Heart left ventricle (tissue), 16 donors: ENCODE results near the gene ITPRID2. TPM values are rescaled to one million over a fixed set of nuclear protein-coding genes. Genes with fewer than 3 reads are reported as not detected.

ENCODE experiments used
- ATAC-seq, 4 donors: fragments of 200-7000 bp; cut with Tn5 transposase; one replicate each; pipeline ENCODE4 v1.9.1; 2020 to 2022; ENCODE audit warnings: moderate library complexity in 4 of 4, mild to moderate bottlenecking in 3 of 4, moderate number of reproducible peaks in 1 of 4
- DNase-seq, 5 donors: peaks; one replicate each; pipeline ENCODE4 v3.0.0-alpha.2; 2020
- H3K27ac ChIP-seq, 12 donors: fragments of 200-600 bp; sonication (generic) in 4 of 12; one replicate each; pipeline versions ENCODE4 v1.5.0 to v1.8.0; 2016 to 2022; ENCODE audit warnings: mild to moderate bottlenecking in 2 of 12
- H3K27me3 ChIP-seq, 9 donors: fragments of 200-600 bp; sonication (generic) in 2 of 9; one replicate each; pipeline versions ENCODE4 v1.5.1 to v1.8.0; 2016 to 2022; ENCODE audit warnings: mild to moderate bottlenecking in 3 of 9
- H3K36me3 ChIP-seq, 9 donors: fragments of 200-600 bp; sonication (generic) in 2 of 9; one replicate each; pipeline versions ENCODE4 v1.5.0 to v1.8.0; 2018 to 2022; ENCODE audit warnings: mild to moderate bottlenecking in 2 of 9
- H3K4me1 ChIP-seq, 12 donors: fragments of 200-600 bp; sonication (generic) in 4 of 12; one replicate each; pipeline versions ENCODE4 v1.5.0 to v1.8.0; 2016 to 2022; ENCODE audit warnings: mild to moderate bottlenecking in 3 of 12
- H3K4me3 ChIP-seq, 12 donors: fragments of 200-600 bp; sonication (generic) in 4 of 12; one replicate each; pipeline versions ENCODE4 v1.5.0 to v1.8.0; 2017 to 2022; ENCODE audit warnings: mild to moderate bottlenecking in 9 of 12, moderate library complexity in 4 of 12
- H3K9me3 ChIP-seq, 12 donors: fragments of 200-600 bp; sonication (generic) in 4 of 12; one replicate each; pipeline versions ENCODE4 v1.5.0 to v1.8.0; 2016 to 2022; ENCODE audit warnings: mild to moderate bottlenecking in 1 of 12
- POLR2A ChIP-seq, 2 donors: fragments of 450-650 bp; IDR thresholded peaks; one replicate each; pipeline ENCODE4 v1.6.1; 2017; ENCODE audit warnings: antibody characterized with exemption in 2 of 2, mild to moderate bottlenecking in 2 of 2, moderate library complexity in 2 of 2
- WGBS, 4 donors: extraction: QIAGEN DNeasy Blood & Tissue Kit in 2 of 4; methylation state at CpG; one replicate each; pipeline versions ENCODE4 v1.1.5 to v1.1.7; 2013 to 2018; 5-methylcytosine and 5-hydroxymethylcytosine counted together
- intact Hi-C, 10 donors: fragments of 100-400 bp; cut with DNase I; formaldehyde crosslinking; loops; one replicate each; pipeline versions ENCODE4 v1.11.1 to v1.14.2; 2022
- polyA plus RNA-seq, 2 donors: library from polyadenylated mRNA; stranded (reverse); fragments of 200-250 nt; gene quantifications; one replicate each; pipeline ENCODE4 v1.2.3, GENCODE V29; 2013
- total RNA-seq, 9 donors: library from RNA; depleted of rRNA in 2 of 9; stranded (reverse); fragments of >200 nt in 2 of 9; fragmentation: NEBNext Ultra II Directional in 3 of 9; extraction: Animal tissue kit (Norgen Biotek cat#: 25700) in 3 of 9; gene quantifications; one replicate each; pipeline versions ENCODE4 v1.1.0 to v1.2.4, GENCODE V29; 2016 to 2023
- TF ChIP-seq, protein P1 (sequence below), 12 donors: fragments of 200-600 bp; sonication (generic) in 4 of 12; IDR thresholded peaks; one replicate each; pipeline versions ENCODE4 v1.5.0 to v1.8.0; 2018 to 2022; ENCODE audit warnings: antibody characterized with exemption in 12 of 12, mild to moderate bottlenecking in 5 of 12
- donor health status: ischemic (EF 13 %, LVEDD 7.1; RV severe dilation, severe dysfunction).
- donor health status: healthy with polysubstance abuse.
- donor health status: DM: no; HTN: yes; CAD: no.
- donor health status: DM: no; HTN: no; CAD: no.
- donor health status: ischemic (EF 25% LVEDD 6.9; RV normal size, moderate dysfunction).
- donor health status: ischemic (EF 25% LVEDD 5.7; RV mildly dilated, moderate dysfunction).
- donor health status: healthy.
- donor health status: DM: yes; HTN: yes; CAD: no.
- donor health status: ischemic (EF 35%, LVEDD 5.7; RV mildly dilated, moderate dysfunction).
- donor health status: nonischemic (EF 11% LVEDD 7.7; RV severe dilation, severe dysfunction).
- donor health status: DM: yes; HTN: yes; CAD: no.
- donor health status: PGD.
- donor health status: ischemic (EF 29% LVEDD 5.4; RV normal size, mild dysfunction).
- donor health status: nonischemic (EF 23%, LVEDD 6.1; RV moderate dilation, normal function).

The ITPRID2 gene
- total and polyA plus RNA-seq, 11 donors = 37.8 to 85.9 (median 59.3) TPM

DNA sequence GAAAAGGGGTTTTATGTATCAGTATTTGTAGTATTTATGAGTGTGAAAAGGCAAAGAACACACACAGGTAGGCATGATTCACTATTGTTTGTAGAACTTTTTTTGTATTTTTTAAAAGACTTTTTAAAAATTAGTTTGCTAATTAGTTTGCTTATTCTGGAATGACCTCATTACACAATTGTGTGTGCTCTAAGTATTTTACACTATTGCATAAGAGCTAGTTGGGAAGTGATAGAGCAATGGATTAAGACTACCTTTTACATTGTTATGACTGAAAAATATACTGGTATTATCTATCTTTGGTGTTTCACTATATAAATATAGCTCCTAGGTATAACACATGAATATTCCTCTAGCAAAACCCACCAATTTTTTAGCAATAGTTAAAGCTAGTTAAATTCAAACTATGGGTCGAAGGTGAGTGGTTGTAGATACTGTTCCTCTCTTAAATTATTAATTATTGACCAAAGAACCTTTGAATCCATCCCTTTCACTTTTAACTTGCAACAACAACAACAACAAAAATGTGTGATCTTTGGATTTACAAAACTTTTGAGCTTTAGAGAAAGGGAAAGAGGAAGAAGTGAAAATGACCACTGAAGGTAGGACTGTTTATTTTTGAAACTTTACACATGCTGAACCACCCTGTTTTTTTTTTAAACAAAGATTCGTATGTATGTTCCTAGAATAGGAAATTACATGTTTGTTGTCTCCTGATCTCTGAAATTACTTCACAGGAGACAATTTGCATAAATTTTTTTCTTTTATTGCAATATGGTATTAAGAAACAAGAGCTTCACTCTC is 18.7 kb downstream of the ITPRID2 start:
- peaks cover 0 to 40% (median 5%) of the 10 kb centered on the region in 12 donors for H3K4me1 ChIP-seq
- H3K27ac ChIP-seq = no peak overlapping the region
- H3K4me3 ChIP-seq = no peak overlapping the region
- no peak for TF ChIP-seq POLR2A (IDR thresholded peaks at IDR 0.05)
- TF ChIP-seq, protein P1, sequence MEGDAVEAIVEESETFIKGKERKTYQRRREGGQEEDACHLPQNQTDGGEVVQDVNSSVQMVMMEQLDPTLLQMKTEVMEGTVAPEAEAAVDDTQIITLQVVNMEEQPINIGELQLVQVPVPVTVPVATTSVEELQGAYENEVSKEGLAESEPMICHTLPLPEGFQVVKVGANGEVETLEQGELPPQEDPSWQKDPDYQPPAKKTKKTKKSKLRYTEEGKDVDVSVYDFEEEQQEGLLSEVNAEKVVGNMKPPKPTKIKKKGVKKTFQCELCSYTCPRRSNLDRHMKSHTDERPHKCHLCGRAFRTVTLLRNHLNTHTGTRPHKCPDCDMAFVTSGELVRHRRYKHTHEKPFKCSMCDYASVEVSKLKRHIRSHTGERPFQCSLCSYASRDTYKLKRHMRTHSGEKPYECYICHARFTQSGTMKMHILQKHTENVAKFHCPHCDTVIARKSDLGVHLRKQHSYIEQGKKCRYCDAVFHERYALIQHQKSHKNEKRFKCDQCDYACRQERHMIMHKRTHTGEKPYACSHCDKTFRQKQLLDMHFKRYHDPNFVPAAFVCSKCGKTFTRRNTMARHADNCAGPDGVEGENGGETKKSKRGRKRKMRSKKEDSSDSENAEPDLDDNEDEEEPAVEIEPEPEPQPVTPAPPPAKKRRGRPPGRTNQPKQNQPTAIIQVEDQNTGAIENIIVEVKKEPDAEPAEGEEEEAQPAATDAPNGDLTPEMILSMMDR (IDR thresholded peaks at IDR 0.05) = no peak
- H3K9me3 ChIP-seq = no peaks in the 10 kb centered on the region
- WGBS, 4 donors = 57 to 67% (median 66%) methylated on average over 2 of the region's 2 CpGs
- no peaks in the 10 kb centered on the region for H3K27me3 ChIP-seq
- intact Hi-C loops = no loop called here
- peaks cover 0 to 95% (median 72%) of the 10 kb centered on the region in 9 donors for H3K36me3 ChIP-seq
- ATAC-seq (no peak), DNase-seq (no peak)

GRCh38 chr2:181911830-181912229 is 20.3 kb downstream of the ITPRID2 start:
- peaks cover 0 to 40% (median 5%) of the 10 kb centered on the region in 12 donors for H3K4me1 ChIP-seq
- WGBS, 4 donors = 48 to 83% (median 72%) methylated on average over 2 of the region's 2 CpGs
- no peaks in the 10 kb centered on the region for H3K27me3 ChIP-seq
- intact Hi-C loops = no loop called here
- TF ChIP-seq POLR2A (IDR thresholded peaks at IDR 0.05) = no peak
- TF ChIP-seq, protein P1 (IDR thresholded peaks at IDR 0.05) = no peak
- no peak overlapping the region for H3K27ac ChIP-seq
- ATAC-seq (no peak), DNase-seq (no peak)
- no peaks in the 10 kb centered on the region for H3K9me3 ChIP-seq
- no peak overlapping the region for H3K4me3 ChIP-seq
- peaks cover 0 to 96% (median 72%) of the 10 kb centered on the region in 9 donors for H3K36me3 ChIP-seq

- no peak for DNase-seq
- Histone ChIP-seq H3K27ac (no peak overlapping the region), H3K36me3 (peaks cover 0 to 100% (median 93%) of the 10 kb centered on the region in 9 donors), H3K4me3 (no peak overlapping the region), H3K4me1 (peaks cover 0 to 10% (median 0%) of the 10 kb centered on the region in 12 donors), H3K9me3 (no peaks in the 10 kb centered on the region), H3K27me3 (no peaks in the 10 kb centered on the region)
- no peak for ATAC-seq
- TF ChIP-seq, protein P1 (IDR thresholded peaks at IDR 0.05) = no peak
- TF ChIP-seq POLR2A (IDR thresholded peaks at IDR 0.05) = no peak
- intact Hi-C loops = no loop called here
- WGBS, 4 donors = 85 to 98% (median 94%) methylated on average over 1 of the region's 1 CpG
Measured at GRCh38 chr2:181915102-181915501, 23.6 kb downstream of the ITPRID2 start.

- no peaks in the 10 kb centered on the region for H3K9me3 ChIP-seq
- no peak for TF ChIP-seq POLR2A (IDR thresholded peaks at IDR 0.05)
- TF ChIP-seq, protein P1 (IDR thresholded peaks at IDR 0.05) = no peak
- H3K4me1 ChIP-seq = peaks cover 0 to 2% (median 0%) of the 10 kb centered on the region in 12 donors
- no peak overlapping the region for H3K4me3 ChIP-seq
- 75 to 83% (median 79%) methylated on average over 5 of the region's 5 CpGs for WGBS, 4 donors
- no peak overlapping the region for H3K27ac ChIP-seq
- H3K36me3 ChIP-seq = peaks cover 0 to 100% (median 93%) of the 10 kb centered on the region in 9 donors
- intact Hi-C loops = no loop called here
- ATAC-seq (no peak), DNase-seq (no peak)
- H3K27me3 ChIP-seq = no peaks in the 10 kb centered on the region
Measured at GRCh38 chr2:181916726-181917718, 25.5 kb downstream of the ITPRID2 start.
